AG20443 (cell line): ENCODE data around the gene SLC35F3.

Source experiments
- DNase-seq: peaks from one replicate; pipeline ENCODE4 v3.0.0; 2012; ENCODE audit warnings: low spot score, mixed read lengths

The SLC35F3 gene

DNA sequence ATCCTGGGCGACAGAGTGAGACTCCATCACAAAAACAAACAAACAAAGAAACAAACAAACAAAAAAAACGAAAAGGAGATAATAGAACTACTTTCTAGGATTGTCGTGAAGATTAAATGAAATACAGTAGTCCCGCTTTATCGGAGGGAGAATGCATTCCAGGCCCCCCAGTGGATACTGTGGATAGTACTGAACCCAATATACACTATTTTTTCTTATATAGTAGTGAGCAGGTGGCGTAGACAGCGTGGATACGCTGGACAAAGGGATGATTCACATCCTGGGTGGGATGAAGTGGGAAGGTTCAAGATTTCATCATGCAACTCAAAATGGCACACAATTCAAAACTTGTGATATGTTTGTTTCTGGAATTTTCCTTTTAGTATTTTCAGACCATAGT is 8.0 kb downstream of the SLC35F3 start:
- DNase-seq = no peak

GRCh38 chr1:233912909-233913308 is 8.4 kb downstream of the SLC35F3 start:
- no peak for DNase-seq

GRCh38 chr1:233916706-233917105 is 12.2 kb downstream of the SLC35F3 start:
- DNase-seq = no peak

- no peak for DNase-seq
Measured at GRCh38 chr1:233919786-233920185, 15.3 kb downstream of the SLC35F3 start.

DNA sequence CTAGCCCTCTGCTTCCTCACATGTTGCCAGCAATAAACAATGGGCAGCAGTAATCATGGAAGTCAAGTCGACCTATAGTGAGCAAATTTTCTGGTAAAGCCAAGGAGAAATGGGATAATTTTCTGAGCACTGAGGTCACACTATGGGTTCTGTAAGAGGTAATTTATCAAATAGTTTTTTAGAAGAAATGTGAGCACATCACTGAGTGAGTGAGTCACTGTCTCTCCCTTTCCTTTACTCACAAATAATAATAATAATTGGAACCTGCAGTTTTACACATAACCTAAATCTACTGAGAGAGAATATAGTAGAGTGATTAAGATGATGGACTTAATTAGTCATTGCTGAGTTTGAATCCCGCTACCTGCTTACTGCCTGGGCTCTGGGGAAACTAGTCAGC is 23.6 kb downstream of the SLC35F3 start:
- DNase-seq = no peak

DNA sequence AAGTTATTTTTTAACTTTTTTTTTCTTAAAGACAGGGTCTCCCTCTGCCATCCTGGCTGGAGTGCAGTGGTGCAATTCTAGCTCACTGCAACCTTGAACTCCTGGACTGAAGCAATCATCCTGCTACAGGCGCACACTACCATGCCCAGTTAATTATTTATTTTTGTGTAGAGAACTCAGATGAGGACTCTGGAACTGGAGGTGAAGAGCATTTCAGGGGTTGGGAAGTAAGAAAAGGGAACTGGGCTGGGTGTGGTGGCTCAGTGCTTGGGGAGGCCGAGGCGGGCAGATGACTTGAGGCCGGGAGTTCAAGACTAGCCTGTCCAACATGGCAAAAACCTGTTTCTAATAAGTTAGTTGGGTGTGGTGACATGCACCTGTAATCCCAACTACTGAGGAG is 28.9 kb downstream of the SLC35F3 start:
- DNase-seq = no peak

- no peak for DNase-seq
Measured at GRCh38 chr1:233935297-233935868, 30.9 kb downstream of the SLC35F3 start.

DNA sequence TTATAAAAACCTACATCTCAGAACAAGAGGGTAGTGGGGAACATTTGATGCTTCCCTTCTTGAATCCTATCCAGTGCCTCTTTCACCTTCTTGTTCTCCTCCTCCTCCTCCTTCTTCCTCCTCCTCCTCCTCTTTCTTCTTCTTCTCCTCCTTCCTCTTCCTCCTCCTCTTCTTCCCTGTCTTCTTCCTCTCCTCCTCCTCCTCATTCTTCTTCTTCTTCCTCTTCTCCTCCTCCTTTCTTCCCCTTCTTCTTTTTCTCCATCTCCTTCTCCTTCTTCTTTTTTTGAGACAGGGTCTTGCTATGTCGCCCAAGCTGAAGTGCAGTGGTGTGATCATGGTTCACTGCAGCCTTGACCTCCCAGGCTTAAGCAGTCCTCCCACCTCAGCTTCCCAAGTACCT is 31.9 kb downstream of the SLC35F3 start:
- no peak for DNase-seq

DNA sequence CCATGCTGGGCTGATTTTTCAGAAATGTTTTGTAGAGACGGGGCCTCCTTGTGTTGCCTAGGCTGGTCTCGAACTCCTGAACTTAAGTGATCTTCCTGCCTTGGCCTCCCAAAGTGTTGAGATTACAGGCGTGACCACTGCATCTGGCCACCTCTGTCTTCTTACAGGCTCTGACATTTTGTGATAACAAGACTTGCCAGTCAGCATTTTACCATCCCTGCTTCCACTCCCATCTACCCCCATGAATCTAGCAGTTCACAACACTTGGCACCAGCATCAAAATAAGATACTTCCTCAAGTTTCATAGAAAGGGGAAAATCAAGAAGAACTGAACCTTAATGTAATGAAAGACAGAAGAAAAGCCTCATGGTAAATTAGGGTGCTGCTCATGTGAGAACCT is 32.4 kb downstream of the SLC35F3 start:
- no peak for DNase-seq

- no peak for DNase-seq
Measured at GRCh38 chr1:233938476-233938875, 34.0 kb downstream of the SLC35F3 start.

GRCh38 chr1:233939451-233939850 is 35.0 kb downstream of the SLC35F3 start:
- DNase-seq = no peak

GRCh38 chr1:233940908-233941307 is 36.4 kb downstream of the SLC35F3 start:
- no peak for DNase-seq

GRCh38 chr1:233944601-233945000 is 40.1 kb downstream of the SLC35F3 start:
- DNase-seq = no peak

DNA sequence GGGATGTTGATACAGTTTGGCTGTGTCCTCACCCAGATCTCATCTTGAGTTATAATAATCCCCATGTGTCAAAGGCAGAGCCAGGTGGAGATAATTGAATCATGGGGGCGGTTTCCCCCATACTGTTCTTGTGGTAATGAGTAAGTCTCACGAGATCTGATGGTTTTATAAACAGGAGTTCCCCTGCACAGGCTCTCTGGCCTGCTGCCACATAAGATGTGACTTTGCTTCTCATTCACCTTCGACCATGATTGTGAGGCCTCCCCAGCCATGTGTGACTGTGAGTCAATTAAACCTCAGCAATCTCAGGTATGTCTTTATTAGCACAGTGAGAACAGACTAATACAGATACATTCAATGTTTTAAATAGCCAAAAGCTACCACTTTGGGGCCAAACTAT is 41.1 kb downstream of the SLC35F3 start:
- DNase-seq = no peak

GRCh38 chr1:233945979-233946378 is 41.5 kb downstream of the SLC35F3 start:
- no peak for DNase-seq

GRCh38 chr1:233946724-233947123 is 42.2 kb downstream of the SLC35F3 start:
- no peak for DNase-seq

- no peak for DNase-seq
Measured at GRCh38 chr1:233951804-233952203, 47.3 kb downstream of the SLC35F3 start.

DNA sequence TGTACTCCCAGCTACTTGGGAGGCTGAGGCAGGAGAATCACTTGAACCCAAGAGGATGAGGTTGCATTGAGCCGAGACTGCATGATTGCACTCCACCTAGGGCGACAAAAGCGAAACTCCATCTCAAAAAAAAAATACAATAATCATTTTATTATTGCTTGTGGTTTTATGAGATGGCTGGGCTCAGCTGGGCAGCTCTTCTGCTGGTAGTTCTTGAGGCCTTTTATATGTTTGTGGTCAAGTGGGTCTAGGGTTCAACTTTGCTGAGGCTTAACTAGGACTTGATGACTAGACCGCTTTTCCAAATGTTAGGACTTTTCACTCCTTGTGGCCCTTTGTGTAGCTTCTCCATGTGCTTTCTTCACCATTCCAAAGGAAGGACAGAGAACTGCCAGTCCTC is 53.2 kb downstream of the SLC35F3 start:
- no peak for DNase-seq

GRCh38 chr1:233959102-233959501 is 54.6 kb downstream of the SLC35F3 start:
- DNase-seq = no peak

DNA sequence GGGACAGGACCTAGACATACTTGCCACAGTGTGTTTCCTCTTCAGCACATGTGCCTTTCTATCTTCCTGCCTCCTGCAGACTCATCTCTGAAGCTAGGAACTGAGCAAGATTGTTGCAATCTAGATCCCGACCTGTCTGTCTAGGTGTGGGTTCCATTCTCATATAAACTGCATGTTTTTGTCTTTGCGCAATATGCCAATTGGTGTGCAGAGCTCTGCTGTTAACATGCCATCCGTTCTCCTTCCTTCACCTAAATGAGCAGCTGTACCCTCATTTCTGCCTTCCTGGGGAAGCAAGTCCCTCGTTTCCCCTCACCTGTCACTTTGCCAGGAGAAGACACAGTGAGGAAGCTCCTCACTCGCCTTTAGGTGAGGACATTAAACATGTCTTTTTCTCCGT is 55.5 kb downstream of the SLC35F3 start:
- DNase-seq = no peak

GRCh38 chr1:233960386-233960785 is 55.9 kb downstream of the SLC35F3 start:
- no peak for DNase-seq

DNA sequence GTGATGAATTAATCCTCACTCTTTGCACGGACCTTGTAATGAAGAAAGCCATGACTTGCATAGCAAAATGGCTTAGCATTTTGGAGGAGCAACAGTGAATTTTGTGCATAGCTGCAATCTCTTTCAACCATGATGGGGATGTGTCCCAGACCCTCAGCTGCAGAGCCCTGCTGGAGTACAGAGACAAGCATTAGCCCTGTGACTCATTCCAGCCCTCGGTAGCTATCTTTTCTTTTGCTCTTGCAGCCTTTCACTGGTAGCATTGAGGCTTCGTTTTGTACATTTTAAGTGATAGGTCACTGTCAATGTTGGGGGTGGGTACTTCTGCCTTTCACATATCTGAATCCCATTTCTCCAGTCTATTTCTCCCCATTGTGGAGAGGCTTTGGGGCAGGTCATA is 58.4 kb downstream of the SLC35F3 start:
- DNase-seq = no peak

DNA sequence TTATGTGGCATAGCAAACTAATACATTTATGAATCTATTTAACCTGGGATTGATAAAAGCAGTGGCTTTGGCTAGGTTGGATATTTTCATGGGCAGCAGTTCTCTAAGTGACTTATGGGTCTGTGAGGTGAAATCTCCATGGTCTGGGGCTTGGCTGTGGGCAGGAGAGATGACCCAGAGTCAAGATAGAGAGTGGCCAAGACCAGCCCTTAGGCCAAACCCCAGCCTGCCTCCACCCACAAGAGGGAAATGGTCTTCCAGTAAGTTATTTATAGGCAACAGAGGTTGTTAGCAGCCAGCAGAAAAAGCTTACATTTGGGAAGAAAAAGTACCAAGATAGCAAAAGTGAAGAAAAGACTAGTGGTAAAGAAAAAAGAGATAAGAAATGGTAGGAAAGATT is 61.4 kb downstream of the SLC35F3 start:
- DNase-seq = no peak

DNA sequence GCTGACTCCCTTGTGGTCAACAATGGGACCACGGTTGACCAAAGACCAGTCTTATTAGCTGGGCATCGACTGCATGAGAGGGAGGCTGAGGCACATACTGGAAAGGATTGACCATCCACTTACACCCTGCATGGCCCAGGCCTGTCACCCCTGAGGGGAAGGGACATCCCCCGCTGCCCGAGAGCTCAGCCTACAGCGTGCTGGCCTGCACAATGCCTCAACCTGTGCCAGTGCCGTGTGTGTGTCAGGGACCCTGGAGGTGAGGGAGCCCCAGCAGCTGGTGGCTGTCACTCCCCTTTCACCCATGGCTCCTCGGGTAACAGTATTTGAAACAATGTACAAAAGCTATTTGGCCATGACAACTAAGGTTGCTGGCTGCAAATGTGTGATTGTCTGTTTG is 67.3 kb downstream of the SLC35F3 start:
- no peak for DNase-seq

DNA sequence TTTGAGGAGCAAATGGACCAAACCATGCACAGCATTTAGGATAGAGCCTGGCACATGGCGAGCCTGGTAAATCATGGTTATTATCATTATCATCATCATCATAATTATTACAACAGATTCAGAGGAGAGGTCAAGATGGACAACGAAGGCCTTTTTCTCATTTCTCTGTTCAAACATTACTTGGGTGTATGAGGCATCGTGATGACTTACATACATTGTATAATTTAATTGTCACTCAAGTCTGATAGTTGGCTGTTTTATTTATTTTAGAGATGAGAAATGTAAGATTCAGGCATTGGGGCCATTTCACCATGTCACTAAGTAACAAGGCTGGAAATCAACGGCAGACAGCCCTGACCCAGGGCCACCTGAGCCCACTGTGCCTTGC is 68.1 kb downstream of the SLC35F3 start:
- DNase-seq = no peak
